Germinal center (tissue), 1 donor: ENCODE results near the gene MPEG1.
A peak's percentile ranks its signal among the peaks of the same experiment; 100 is the strongest.

ENCODE experiments used
- DNase-seq: peaks from one replicate; pipeline ENCODE4 v3.0.0; 2012; ENCODE audit warnings: mixed read lengths, low spot score

Gene MPEG1

GRCh38 chr11:59218893-59219292 is 6.2 kb upstream of the MPEG1 start:
- DNase-seq: no peak

- no peak for DNase-seq
These were observed 5.6 kb upstream of the MPEG1 start for GRCh38 chr11:59218319-59218718.

GRCh38 chr11:59216641-59217564 is 4.2 kb upstream of the MPEG1 start:
- peak; percentile 65 for DNase-seq

GRCh38 chr11:59214141-59214893 is 1.6 kb upstream of the MPEG1 start:
- DNase-seq: no peak

GRCh38 chr11:59212222-59212621 is 505 bp downstream of the MPEG1 start:
- DNase-seq: no peak

- DNase-seq: no peak
These were observed 3.8 kb downstream of the MPEG1 start for GRCh38 chr11:59208956-59209355.

- peak; percentile 61 for DNase-seq
These were observed 4.7 kb downstream of the MPEG1 start for GRCh38 chr11:59207988-59208451.

- no peak for DNase-seq
These were observed 6.1 kb downstream of the MPEG1 start for GRCh38 chr11:59206635-59207034.

GRCh38 chr11:59205648-59206047 is 7.1 kb downstream of the MPEG1 start:
- DNase-seq: no peak

- DNase-seq: no peak
These were observed 8.0 kb downstream of the MPEG1 start for GRCh38 chr11:59204746-59205145.

GRCh38 chr11:59201353-59201752 is 11.4 kb downstream of the MPEG1 start:
- DNase-seq: peak; percentile 35

GRCh38 chr11:59200423-59200746 is 12.3 kb downstream of the MPEG1 start:
- no peak for DNase-seq

GRCh38 chr11:59199546-59200422 is 12.9 kb downstream of the MPEG1 start:
- no peak for DNase-seq

GRCh38 chr11:59198726-59199125 is 14.0 kb downstream of the MPEG1 start:
- no peak for DNase-seq

- DNase-seq: no peak
These were observed 14.7 kb downstream of the MPEG1 start for GRCh38 chr11:59197991-59198390.

GRCh38 chr11:59196777-59197176 is 15.9 kb downstream of the MPEG1 start:
- no peak for DNase-seq

GRCh38 chr11:59195586-59195985 is 17.1 kb downstream of the MPEG1 start:
- DNase-seq: no peak

- DNase-seq: no peak
These were observed 19.1 kb downstream of the MPEG1 start for GRCh38 chr11:59193587-59194130.

GRCh38 chr11:59192446-59193020 is 20.2 kb downstream of the MPEG1 start:
- no peak for DNase-seq

- no peak for DNase-seq
These were observed 20.8 kb downstream of the MPEG1 start for GRCh38 chr11:59191890-59192289.

- no peak for DNase-seq
These were observed 21.6 kb downstream of the MPEG1 start for GRCh38 chr11:59191095-59191494.

GRCh38 chr11:59189986-59190385 is 22.7 kb downstream of the MPEG1 start:
- DNase-seq: no peak
